K562 (cell line): ENCODE results near the gene FNDC1. TPM values are rescaled to one million over a fixed set of nuclear protein-coding genes. Genes with fewer than 3 reads are reported as not detected.

Source experiments
- ATAC-seq: fragments of 200-7000 bp; cut with Tn5 transposase; 3 replicates; pipeline ENCODE4 v1.9.1; 2020; ENCODE audit warnings: moderate library complexity
- BruUV-seq: library from RNA; stranded (reverse); fragments of 400-500 nt; replicated peaks from 2 replicates; lab custom pipeline; 2021; lab: Mats Ljungman, UMichigan
- CTCF ChIA-PET: fragments of 300-600 bp; formaldehyde crosslinking; extraction: SDS; loops from one replicate; lab custom pipeline; 2021; ENCODE audit warnings: low intra/inter-chr PET ratio; lab: Yijun Ruan, JAX
- POLR2A ChIA-PET: fragments of 300-600, 350-650 bp; sonication (Branson Sonifier 250); formaldehyde crosslinking; extraction: SDS; loops from one replicate; lab custom pipeline; 2021; ENCODE audit warnings: antibody characterized with exemption, inconsistent platforms; lab: Yijun Ruan, JAX
- DNase-seq, 4 experiments: peaks; one replicate each; pipeline versions ENCODE4 v3.0.0 to v3.0.0-alpha.2; 2011 to 2018; ENCODE audit warnings: low spot score in 3 of 4, mixed read lengths in 3 of 4; ENCODE audit errors: extremely low read depth in 1 of 4
- FAIRE-seq: peaks from 2 replicates; lab custom pipeline; 2011; peaks lifted over from hg19 to GRCh38; lab: Jason Lieb, UNC
- H2AFZ ChIP-seq: 2 replicates; pipeline ENCODE4 v1.6.0; 2011; ENCODE audit warnings: low read depth, low read length, control low read depth, inconsistent platforms
- H3K27ac ChIP-seq: fragments of 200-600 bp; 3 replicates; pipeline ENCODE4 v1.8.0; 2011; ENCODE audit warnings: low read depth, mild to moderate bottlenecking, control low read depth, inconsistent platforms, low read length, moderate library complexity, mixed read lengths; ENCODE audit errors: extremely low read depth
- H3K27me3 ChIP-seq, 2 experiments: fragments of 300-600 bp in 1 of 2; 2 replicates in 1 of 2; 3 replicates in 1 of 2; pipeline versions ENCODE4 v1.6.0 to v1.8.0; 2011; ENCODE audit warnings: inconsistent platforms in 2 of 2, low read length in 2 of 2, mild to moderate bottlenecking in 1 of 2, mixed read lengths in 1 of 2, moderate library complexity in 1 of 2; ENCODE audit not compliant: control insufficient read depth in 2 of 2, insufficient read depth in 2 of 2
- H3K36me3 ChIP-seq: fragments of 300-600 bp; 3 replicates; pipeline ENCODE4 v1.8.0; 2011; ENCODE audit warnings: mild to moderate bottlenecking, low read length, inconsistent platforms; ENCODE audit not compliant: control insufficient read depth, insufficient read depth
- H3K4me1 ChIP-seq, 2 experiments: fragments of 200-600 bp in 1 of 2; replicated peaks in 1 of 2; 2 replicates in 1 of 2; 3 replicates in 1 of 2; pipeline versions ENCODE4 v1.5.1 to v1.8.0; 2011; ENCODE audit warnings: inconsistent platforms in 2 of 2, low read length in 2 of 2, mild to moderate bottlenecking in 1 of 2, mixed read lengths in 1 of 2, moderate library complexity in 1 of 2; ENCODE audit not compliant: control insufficient read depth in 2 of 2, insufficient read depth in 2 of 2
- H3K4me2 ChIP-seq: 2 replicates; pipeline ENCODE4 v1.6.1; 2011; ENCODE audit warnings: low read length, control low read depth, inconsistent platforms, mixed read lengths; ENCODE audit not compliant: insufficient read depth
- H3K4me3 ChIP-seq: fragments of 200-600 bp; sonication (generic), shearing (Covaris generic); 2 replicates; pipeline ENCODE4 v1.5.1; 2016; ENCODE audit warnings: control low read depth, inconsistent platforms
- H3K79me2 ChIP-seq: fragments of 200-600 bp; 3 replicates; pipeline ENCODE4 v1.8.0; 2011; ENCODE audit warnings: low read length, inconsistent platforms; ENCODE audit not compliant: control insufficient read depth, insufficient read depth
- H3K9ac ChIP-seq, 2 experiments: 2 replicates each; pipeline versions ENCODE4 v1.6.0 to v1.6.1; 2011; ENCODE audit warnings: low read depth in 2 of 2, low read length in 2 of 2, control low read depth in 1 of 2, inconsistent platforms in 1 of 2, mild to moderate bottlenecking in 1 of 2, mixed read lengths in 1 of 2; ENCODE audit not compliant: insufficient read depth in 1 of 2
- H3K9me1 ChIP-seq: one replicate; pipeline ENCODE4 v1.6.0; 2011; ENCODE audit warnings: inconsistent platforms, mild to moderate bottlenecking, low read length, moderate library complexity; ENCODE audit not compliant: control insufficient read depth, insufficient read depth
- H3K9me3 ChIP-seq: replicated peaks from 2 replicates; pipeline ENCODE4 v1.5.1; 2011; ENCODE audit warnings: low read depth, low read length, inconsistent platforms; ENCODE audit not compliant: control insufficient read depth, insufficient read depth
- H4K20me1 ChIP-seq: replicated peaks from 2 replicates; pipeline ENCODE4 v1.6.1; 2011; ENCODE audit warnings: low read length, inconsistent platforms, mixed read lengths; ENCODE audit not compliant: control insufficient read depth, insufficient read depth
- MYC ChIP-seq, 2 experiments: fragments of 250-450 bp in 1 of 2; sonication (Bioruptor Pico) in 1 of 2; IDR thresholded peaks; 2 replicates each; pipeline versions ENCODE4 v1.5.1 to v1.6.1; 2012 to 2021; ENCODE audit warnings: low read depth in 2 of 2, borderline replicate concordance in 1 of 2, improper control_type of control experiment in 1 of 2, low read length in 1 of 2, mild to moderate bottlenecking in 1 of 2, moderate library complexity in 1 of 2
- PATZ1 ChIP-seq: fragments of 250-450 bp; sonication (Bioruptor Pico); IDR thresholded peaks from 2 replicates; pipeline ENCODE4 v1.5.0; 2020; ENCODE audit warnings: mild to moderate bottlenecking, borderline replicate concordance
- POLR2A ChIP-seq: fragments of 450-650 bp; conservative IDR thresholded peaks from 2 replicates; pipeline ENCODE4 v1.6.1; 2016
- ZBTB11 ChIP-seq, 3 experiments: fragments of 200-800 bp in 1 of 3; fragments of 250-450 bp in 1 of 3; fragments of 450-650 bp in 1 of 3; sonication (Bioruptor Pico) in 1 of 3; sonication (Bioruptor generic) in 1 of 3; formaldehyde crosslinking in 1 of 3; IDR thresholded peaks; 2 replicates each; pipeline versions ENCODE4 v1.6.1 to v1.8.0; 2016 to 2022; ENCODE audit warnings: mild to moderate bottlenecking in 2 of 3, missing genetic modification characterization in 2 of 3, missing compliant biosample characterization in 1 of 3, moderate library complexity in 1 of 3
- ZFPM2 ChIP-seq: fragments of 250-450 bp; sonication (Bioruptor Pico); IDR thresholded peaks from 2 replicates; pipeline ENCODE4 v1.5.1; 2022; ENCODE audit warnings: mild to moderate bottlenecking
- ZNF407 ChIP-seq: fragments of 450-650 bp; IDR thresholded peaks from 2 replicates; pipeline ENCODE4 v1.6.1; 2016; ENCODE audit warnings: low read depth
- WGBS: fragments of 100-300 bp; shearing (Covaris generic); methylation state at CpG from one replicate; pipeline ENCODE4 v1.1.6; 2016; ENCODE audit warnings: low coverage, mixed read lengths; ENCODE audit not compliant: insufficient coverage; ENCODE audit errors: missing lambda C conversion rate; 5-methylcytosine and 5-hydroxymethylcytosine counted together
- in situ Hi-C: fragments of 300-500 bp; cut with MboI; formaldehyde crosslinking; loops from 4 replicates; pipeline ENCODE4 v1.15.0; 2018; ENCODE audit warnings: inconsistent platforms, mixed read lengths
- intact Hi-C: fragments of 100-400 bp; cut with micrococcal nuclease; formaldehyde crosslinking; loops from 2 replicates; pipeline ENCODE4 v1.14.2; 2022
- polyA plus RNA-seq, 8 experiments: library from polyadenylated mRNA; depleted of rRNA in 4 of 8; stranded (reverse) in 5 of 8; unstranded in 3 of 8; fragments of >200 nt; fragmentation: Nextera tagmentation in 2 of 8; fragmentation: Illumina TruSeq in 1 of 8; extraction: Ambion mirVana in 2 of 8; extraction: Trizol in 1 of 8; gene quantifications; 2 replicates each; pipeline versions ENCODE4 v1.2.1 to v1.2.3, GENCODE V29; 2011 to 2014; ENCODE audit warnings: inconsistent platforms in 1 of 8, missing spikeins in 1 of 8
- total RNA-seq, 7 experiments: library from RNA; depleted of rRNA in 6 of 7; stranded (reverse); fragments of >200 nt in 6 of 7; fragmentation: Illumina TruSeq in 2 of 7; extraction: Trizol in 2 of 7; gene quantifications; 2 replicates each; pipeline versions ENCODE4 v1.2.1 to v1.2.3, GENCODE V29; 2011 to 2021; ENCODE audit warnings: low replicate concordance in 1 of 7

Gene FNDC1
- total and polyA plus RNA-seq, 9 of the 15 experiments (the other 6 are each of a cell fraction or from before 2014, with no cell fraction given) = not detected

- TF ChIP-seq ZBTB11 (CRISPR knock-in tag; IDR thresholded peaks at IDR 0.05) = peak in 1 of 3 experiments; percentile 54; a peak in 1 of 6 replicates
These were observed 86.9 kb downstream of the FNDC1 start (continued) for GRCh38 chr6:159256128-159256527.

GRCh38 chr6:159257846-159258245 lies 88.6 kb downstream of the FNDC1 start:
- intact Hi-C loops = no loop called here
- Histone ChIP-seq H3K4me3 (no peak overlapping the region), H3K9ac (no peak overlapping the region), H3K36me3 (no peaks in the 10 kb centered on the region), H2AFZ (no peak overlapping the region), H3K9me1 (no peaks in the 10 kb centered on the region), H3K4me2 (no peak overlapping the region), H3K9me3 (no peaks in the 10 kb centered on the region), H4K20me1 (no peaks in the 10 kb centered on the region), H3K27ac (no peak overlapping the region), H3K79me2 (no peaks in the 10 kb centered on the region), H3K4me1 (no peaks in the 10 kb centered on the region), H3K27me3 (no peaks in the 10 kb centered on the region)
- DNase-seq (no peak), FAIRE-seq (no peak), ATAC-seq (no peak)
- in situ Hi-C loops = no loop called here
- BruUV-seq = no TSS peak
- 0% methylated on average over 6 of the region's 6 CpGs for WGBS
- CTCF ChIA-PET = no interaction called here
- POLR2A ChIA-PET = no interaction called here
- TF ChIP-seq ZNF407 (no peak), ZFPM2 (CRISPR knock-in tag) (no peak), MYC (IDR thresholded peaks at IDR 0.05; ENCODE audit: low read depth, low read length) (no peak), MYC (CRISPR knock-in tag; IDR thresholded peaks at IDR 0.05; ENCODE audit: borderline replicate concordance, low read depth) (no peak), PATZ1 (CRISPR knock-in tag) (no peak), POLR2A (no peak)
